HepG2 (cell line): Measurements from ENCODE around the gene SELPLG. TPM values are rescaled to one million over a fixed set of nuclear protein-coding genes. Genes with fewer than 3 reads are reported as not detected.

Experiments used
- ATAC-seq: fragments of 200-7000 bp; cut with Tn5 transposase; 3 replicates; pipeline ENCODE4 v1.9.1; 2020; ENCODE audit warnings: mild to moderate bottlenecking, moderate library complexity
- BruUV-seq: library from RNA; stranded (reverse); fragments of 400-500 nt; replicated peaks from 2 replicates; lab custom pipeline; 2021; lab: Mats Ljungman, UMichigan
- CTCF ChIA-PET: fragments of 300-600 bp; formaldehyde crosslinking; extraction: SDS; loops from one replicate; lab custom pipeline; 2021; ENCODE audit warnings: low total read pairs, inconsistent platforms, low intra/inter-chr PET ratio; lab: Yijun Ruan, JAX
- POLR2A ChIA-PET: fragments of 350-600 bp; sonication (Branson Sonifier 250); formaldehyde crosslinking; loops from one replicate; lab custom pipeline; 2020; ENCODE audit warnings: antibody characterized with exemption, inconsistent platforms; lab: Yijun Ruan, JAX
- DNase-seq: peaks from one replicate; pipeline ENCODE4 v3.0.0-alpha.2; 2015; ENCODE audit warnings: low spot score
- FAIRE-seq: peaks from 3 replicates; lab custom pipeline; 2011; peaks lifted over from hg19 to GRCh38; lab: Jason Lieb, UNC
- H2AFZ ChIP-seq: one replicate; pipeline ENCODE4 v1.6.1; 2011; ENCODE audit warnings: low read length, inconsistent platforms
- H3K27ac ChIP-seq: fragments of 300-600 bp; 3 replicates; pipeline ENCODE4 v1.8.0; 2011; ENCODE audit warnings: mixed run types, mild to moderate bottlenecking, mixed read lengths, low read length, inconsistent platforms; ENCODE audit not compliant: insufficient read depth; ENCODE audit errors: extremely low read length
- H3K27me3 ChIP-seq, 2 experiments: fragments of 200-600 bp in 1 of 2; 2 replicates in 1 of 2; 3 replicates in 1 of 2; pipeline versions ENCODE4 v1.6.0 to v1.8.0; 2011; ENCODE audit warnings: low read length in 2 of 2, mild to moderate bottlenecking in 2 of 2, moderate library complexity in 2 of 2, inconsistent platforms in 1 of 2; ENCODE audit not compliant: insufficient read depth in 2 of 2, control insufficient read depth in 1 of 2
- H3K36me3 ChIP-seq, 2 experiments: fragments of 200-600 bp in 1 of 2; replicated peaks in 1 of 2; 2 replicates in 1 of 2; 3 replicates in 1 of 2; pipeline versions ENCODE4 v1.5.1 to v1.8.0; 2011; ENCODE audit warnings: low read length in 2 of 2, inconsistent platforms in 1 of 2; ENCODE audit not compliant: insufficient read depth in 2 of 2, control insufficient read depth in 1 of 2
- H3K4me1 ChIP-seq: 2 replicates; pipeline ENCODE4 v1.5.1; 2012; ENCODE audit warnings: low read length, inconsistent platforms; ENCODE audit not compliant: insufficient read depth
- H3K4me2 ChIP-seq: 2 replicates; pipeline ENCODE4 v1.6.0; 2011; ENCODE audit warnings: low read depth, low read length, inconsistent platforms
- H3K4me3 ChIP-seq, 3 experiments: fragments of 200-600 bp in 1 of 3; sonication (generic), shearing (Covaris generic) in 1 of 3; replicated peaks in 1 of 3; 2 replicates each; pipeline ENCODE4 v1.5.1; 2011 to 2016; ENCODE audit warnings: low read length in 3 of 3, inconsistent platforms in 2 of 3, low read depth in 2 of 3, mild to moderate bottlenecking in 2 of 3, control low read depth in 1 of 3, mixed read lengths in 1 of 3; ENCODE audit not compliant: insufficient read depth in 1 of 3
- H3K79me2 ChIP-seq: one replicate; pipeline ENCODE4 v1.6.1; 2011; ENCODE audit warnings: low read length, inconsistent platforms; ENCODE audit not compliant: insufficient read depth
- H3K9ac ChIP-seq: 2 replicates; pipeline ENCODE4 v1.6.0; 2011; ENCODE audit warnings: mild to moderate bottlenecking, low read depth, low read length, inconsistent platforms; ENCODE audit not compliant: insufficient read depth
- H3K9me3 ChIP-seq: 2 replicates; pipeline ENCODE4 v1.5.1; 2012; ENCODE audit warnings: mild to moderate bottlenecking, low read length
- H4K20me1 ChIP-seq: 2 replicates; pipeline ENCODE4 v1.6.0; 2011; ENCODE audit warnings: inconsistent platforms, mild to moderate bottlenecking, low read length, moderate library complexity; ENCODE audit not compliant: insufficient read depth
- HOXA3 ChIP-seq: sonication (generic); formaldehyde crosslinking; IDR thresholded peaks from 2 replicates; pipeline ENCODE4 v1.5.0; 2020; ENCODE audit warnings: missing genetic modification reagents
- ZKSCAN8 ChIP-seq: IDR thresholded peaks from 2 replicates; pipeline ENCODE4 v1.6.1; 2016; ENCODE audit warnings: borderline replicate concordance, missing genetic modification reagents, missing compliant biosample characterization
- ZNF629 ChIP-seq: sonication (generic); formaldehyde crosslinking; conservative IDR thresholded peaks from 2 replicates; pipeline ENCODE4 v1.5.0; 2020; ENCODE audit warnings: missing genetic modification reagents
- WGBS: methylation state at CpG from one replicate; pipeline ENCODE4 v1.1.6; 2017; ENCODE audit warnings: low lambda C conversion rate; 5-methylcytosine and 5-hydroxymethylcytosine counted together
- in situ Hi-C: cut with HindIII; loops from 2 replicates; pipeline ENCODE4 v1.10.0; 2017; ENCODE audit warnings: low pct_unique_long_range_greater_than_20kb; ENCODE audit not compliant: extremely low pct_ligation_motif_present
- intact Hi-C: fragments of 100-400 bp; cut with micrococcal nuclease; formaldehyde crosslinking; loops from one replicate; pipeline ENCODE4 v1.10.0; 2022; ENCODE audit not compliant: unreplicated experiment
- polyA plus RNA-seq, 8 experiments: library from polyadenylated mRNA; depleted of rRNA in 3 of 8; stranded (reverse) in 7 of 8; unstranded in 1 of 8; fragments of >200 nt; fragmentation: Illumina TruSeq in 4 of 8; extraction: Trizol in 4 of 8; gene quantifications; 2 replicates each; pipeline versions ENCODE4 v1.2.1 to v1.2.3, GENCODE V29; 2011 to 2016; ENCODE audit warnings: low read depth in 4 of 8, missing spikeins in 1 of 8, mixed read lengths in 1 of 8; ENCODE audit not compliant: insufficient read depth in 1 of 8
- total RNA-seq, 5 experiments: library from RNA; depleted of rRNA; stranded (reverse); fragments of >200 nt; fragmentation: Illumina TruSeq; extraction: Trizol; gene quantifications; 2 replicates each; pipeline ENCODE4 v1.2.3, GENCODE V29; 2016; ENCODE audit warnings: low read depth in 1 of 5
- TF ChIP-seq, protein P1 (sequence below): sonication (generic); formaldehyde crosslinking; IDR thresholded peaks from 2 replicates; pipeline ENCODE4 v1.5.1; 2020; ENCODE audit warnings: missing genetic modification reagents, mild to moderate bottlenecking, borderline replicate concordance
- TF ChIP-seq, protein P2 (sequence below): sonication (generic); formaldehyde crosslinking; IDR thresholded peaks from 2 replicates; pipeline ENCODE4 v1.8.0; 2022; ENCODE audit warnings: low read depth, missing genetic modification reagents

The SELPLG gene
- total and polyA plus RNA-seq, 2 of the 13 experiments (the other 11 are each of a cell fraction or from before 2014, with no cell fraction given), result 0.12 TPM; not detected in 1

DNA sequence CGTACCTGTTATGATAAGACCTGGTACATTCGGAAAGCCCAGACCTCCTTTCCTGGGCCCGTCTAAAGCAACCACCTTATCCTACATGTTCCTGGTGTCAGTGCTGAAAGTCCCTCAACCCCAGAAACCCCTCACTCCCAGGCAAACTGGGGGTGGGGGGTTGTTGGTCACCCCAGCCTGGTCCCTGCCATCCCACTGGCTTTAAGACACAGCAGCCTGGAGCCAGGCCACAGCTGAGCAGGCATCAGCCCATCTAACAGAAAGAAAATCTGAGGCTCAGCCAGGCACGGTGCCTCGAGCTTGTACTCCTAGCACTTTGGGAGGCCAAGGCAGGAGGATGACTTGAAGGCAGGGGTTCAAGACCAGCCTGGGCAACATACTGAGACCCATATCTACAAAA, 4.5 kb downstream of the SELPLG start:
- DNase-seq (no peak), ATAC-seq (no peak), FAIRE-seq (no peak)
- POLR2A ChIA-PET, result no interaction called here
- intact Hi-C loops (no loop called here), in situ Hi-C loops (no loop called here)
- peak overlapping the region; percentile 11; the same call in 1 of the 2 replicates for H3K9ac ChIP-seq
- no peak overlapping the region for H2AFZ ChIP-seq
- H3K4me3 ChIP-seq, result no peak overlapping the region; a peak in 1 of 6 replicates
- H3K27me3 ChIP-seq, result peaks cover 4 to 35% of the 10 kb centered on the region in 2 experiments; a peak in 4 of 5 replicates
- peak overlapping the region; percentile 65; the same call in 1 of the 2 replicates for H3K4me2 ChIP-seq
- CTCF ChIA-PET, result no interaction called here
- BruUV-seq, result no TSS peak
- no peaks in the 10 kb centered on the region for H3K36me3 ChIP-seq
- no peak for TF ChIP-seq HOXA3
- TF ChIP-seq, protein P1, sequence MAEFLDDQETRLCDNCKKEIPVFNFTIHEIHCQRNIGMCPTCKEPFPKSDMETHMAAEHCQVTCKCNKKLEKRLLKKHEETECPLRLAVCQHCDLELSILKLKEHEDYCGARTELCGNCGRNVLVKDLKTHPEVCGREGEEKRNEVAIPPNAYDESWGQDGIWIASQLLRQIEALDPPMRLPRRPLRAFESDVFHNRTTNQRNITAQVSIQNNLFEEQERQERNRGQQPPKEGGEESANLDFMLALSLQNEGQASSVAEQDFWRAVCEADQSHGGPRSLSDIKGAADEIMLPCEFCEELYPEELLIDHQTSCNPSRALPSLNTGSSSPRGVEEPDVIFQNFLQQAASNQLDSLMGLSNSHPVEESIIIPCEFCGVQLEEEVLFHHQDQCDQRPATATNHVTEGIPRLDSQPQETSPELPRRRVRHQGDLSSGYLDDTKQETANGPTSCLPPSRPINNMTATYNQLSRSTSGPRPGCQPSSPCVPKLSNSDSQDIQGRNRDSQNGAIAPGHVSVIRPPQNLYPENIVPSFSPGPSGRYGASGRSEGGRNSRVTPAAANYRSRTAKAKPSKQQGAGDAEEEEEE (CRISPR knock-in tag), result no peak
- no peak for TF ChIP-seq ZKSCAN8 (CRISPR knock-in tag)
- TF ChIP-seq, protein P2, sequence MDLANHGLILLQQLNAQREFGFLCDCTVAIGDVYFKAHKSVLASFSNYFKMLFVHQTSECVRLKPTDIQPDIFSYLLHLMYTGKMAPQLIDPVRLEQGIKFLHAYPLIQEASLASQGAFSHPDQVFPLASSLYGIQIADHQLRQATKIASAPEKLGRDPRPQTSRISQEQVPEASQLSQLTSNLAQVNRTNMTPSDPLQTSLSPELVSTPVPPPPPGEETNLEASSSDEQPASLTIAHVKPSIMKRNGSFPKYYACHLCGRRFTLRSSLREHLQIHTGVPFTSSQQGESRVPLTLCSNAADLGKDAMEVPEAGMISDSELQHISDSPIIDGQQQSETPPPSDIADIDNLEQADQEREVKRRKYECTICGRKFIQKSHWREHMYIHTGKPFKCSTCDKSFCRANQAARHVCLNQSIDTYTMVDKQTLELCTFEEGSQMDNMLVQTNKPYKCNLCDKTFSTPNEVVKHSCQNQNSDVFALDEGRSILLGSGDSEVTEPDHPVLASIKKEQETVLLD (CRISPR knock-in tag), result no peak
- peak; percentile 69 for TF ChIP-seq ZNF629 (CRISPR knock-in tag)
- H3K4me1 ChIP-seq, result peaks cover 31% of the 10 kb centered on the region
- H4K20me1 ChIP-seq, result no peaks in the 10 kb centered on the region
- H3K79me2 ChIP-seq, result no peaks in the 10 kb centered on the region
- no peak overlapping the region for H3K27ac ChIP-seq
- 57% methylated on average over 3 of the region's 5 CpGs for WGBS
- H3K9me3 ChIP-seq, result no peaks in the 10 kb centered on the region
